Left cardiac atrium (tissue), 4 donors: ENCODE measurements around the gene EIF1B. TPM values are rescaled to one million over a fixed set of nuclear protein-coding genes. Genes with fewer than 3 reads are reported as not detected.

ENCODE experiments used
- ATAC-seq, 2 donors: fragments of 200-7000 bp; cut with Tn5 transposase; one replicate each; pipeline ENCODE4 v1.9.1; 2020; ENCODE audit warnings: mild to moderate bottlenecking in 2 of 2, moderate library complexity in 2 of 2
- DNase-seq: peaks from one replicate; pipeline ENCODE4 v3.0.0-alpha.2; 2020
- intact Hi-C, 2 donors: fragments of 100-400 bp; cut with DNase I; formaldehyde crosslinking; loops; one replicate each; pipeline versions ENCODE4 v1.14.1 to v1.15.1; 2022 to 2023
- total RNA-seq, 2 donors: library from RNA; stranded (reverse); fragmentation: NEBNext Ultra II Directional; extraction: Animal tissue kit (Norgen Biotek cat#: 25700); gene quantifications; one replicate each; pipeline ENCODE4 v1.2.1, GENCODE V29; 2021
- donor health status: DM: no; HTN: yes; CAD: no.
- donor health status: DM: no; HTN: yes; CAD: no; lungs with severe emphysema.
- donor health status: DM: yes; HTN: yes; CAD: no.
- donor health status: Dilated cardiomyopathy.

The EIF1B gene
- total RNA-seq, 2 donors from 2014 or later: 194 to 210 TPM

GRCh38 chr3:40336101-40336500 lies 26.6 kb downstream of the EIF1B start:
- DNase-seq (no peak), ATAC-seq (no peak)
- intact Hi-C loops: no loop called here

GRCh38 chr3:40336511-40337135 lies 27.1 kb downstream of the EIF1B start:
- ATAC-seq (no peak), DNase-seq (no peak)
- intact Hi-C loops: no loop called here

DNA sequence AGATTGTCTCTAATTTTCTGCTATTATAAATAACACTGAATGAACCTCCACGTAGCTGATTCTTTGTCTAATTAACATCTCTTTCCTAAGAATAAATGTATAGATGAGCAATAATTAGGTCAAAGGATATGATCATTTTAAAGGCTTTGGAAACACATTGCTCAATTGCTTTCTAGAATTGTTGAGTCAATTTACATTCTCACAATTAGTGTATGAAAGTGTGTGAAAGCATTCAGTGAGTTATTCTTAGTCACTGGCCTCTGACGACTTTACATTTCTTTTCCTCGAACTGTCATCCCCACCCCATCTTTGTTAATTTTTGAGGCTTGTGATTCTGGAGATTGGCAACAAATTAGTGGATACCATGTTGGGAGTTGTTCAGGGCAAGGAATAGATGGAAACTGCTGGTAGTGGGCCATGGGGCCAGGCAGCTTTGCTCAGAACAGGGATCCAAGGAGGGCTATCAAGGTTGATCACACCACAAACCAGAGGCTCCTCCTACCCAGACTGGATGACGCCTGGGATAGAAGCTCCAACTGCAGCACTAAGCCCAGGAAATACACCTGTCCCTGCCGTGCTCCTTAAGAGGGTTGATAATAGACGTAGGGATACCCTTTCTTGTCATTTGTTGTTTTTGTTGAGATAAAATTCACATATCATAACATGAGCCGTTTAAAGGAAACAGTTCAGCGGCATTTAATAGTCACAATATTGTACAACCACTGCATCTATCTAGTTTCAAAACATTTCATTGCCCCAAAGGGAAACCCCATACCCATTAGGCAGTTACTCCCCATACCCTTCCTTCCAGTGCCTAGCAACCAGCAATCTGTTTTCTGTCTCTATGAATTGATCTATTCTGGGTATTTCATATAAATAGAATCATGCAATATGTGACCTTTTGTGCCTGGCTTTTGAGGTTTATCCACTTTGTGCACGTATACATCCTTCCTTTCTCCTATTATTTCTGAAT lies 27.9 kb downstream of the EIF1B start:
- no peak for ATAC-seq
- DNase-seq: no peak
- intact Hi-C loops: no loop called here

GRCh38 chr3:40339871-40340270 lies 30.4 kb downstream of the EIF1B start:
- DNase-seq: no peak

DNA sequence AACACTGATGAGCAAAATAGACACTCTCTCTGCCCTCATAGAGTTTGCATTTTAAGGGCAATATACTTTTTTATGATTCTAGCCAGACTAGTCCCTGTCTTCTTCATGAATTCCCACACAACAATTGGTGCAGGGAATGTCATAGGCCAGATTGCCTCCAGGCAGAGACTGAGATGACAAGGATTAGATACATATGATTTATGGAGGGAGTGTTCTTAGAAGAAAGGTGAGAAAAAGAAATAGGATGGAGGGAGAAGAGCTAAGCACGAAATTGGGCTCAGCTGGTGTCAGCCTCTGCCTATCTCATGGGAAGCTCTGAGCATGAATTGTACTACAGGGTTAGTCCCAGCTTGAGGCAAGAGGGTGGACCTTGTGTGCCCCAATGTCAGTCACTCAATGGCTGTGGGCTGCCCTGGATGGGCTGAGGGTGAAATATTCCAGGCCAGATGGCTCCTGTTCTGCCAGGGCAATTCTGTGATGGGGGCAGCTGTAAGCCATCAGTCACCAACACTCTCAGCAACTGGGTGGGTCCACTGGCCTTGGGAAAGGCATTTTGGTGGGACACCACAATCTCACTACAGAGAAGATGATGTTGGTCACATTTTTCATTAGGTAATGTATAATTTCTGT lies 31.1 kb downstream of the EIF1B start:
- intact Hi-C loops: no loop called here
- DNase-seq (no peak), ATAC-seq (no peak)

More at GRCh38 chr3:40339871-40340270, 30.4 kb downstream of the EIF1B start:
- ATAC-seq: no peak
- intact Hi-C loops: no loop called here

GRCh38 chr3:40341671-40342070 lies 32.2 kb downstream of the EIF1B start:
- intact Hi-C loops: no loop called here

DNA sequence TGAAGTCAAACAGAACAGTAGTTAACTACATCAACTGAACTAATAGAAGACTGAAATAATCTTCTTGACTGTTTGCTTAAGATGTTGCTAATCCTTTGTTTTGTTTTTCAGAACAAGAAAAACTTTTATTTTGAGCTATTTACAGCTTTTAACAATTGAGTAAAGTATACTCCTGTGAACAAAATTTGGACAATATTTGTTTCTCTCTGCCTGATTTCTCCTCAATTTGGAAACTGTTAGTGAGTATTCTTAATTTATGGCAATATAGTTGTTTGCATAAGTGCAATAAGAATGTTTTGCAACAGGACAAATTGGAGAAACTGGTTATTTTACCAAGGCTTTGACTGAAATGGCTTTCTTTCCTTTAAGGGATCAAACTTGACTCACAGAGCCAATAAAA lies 41.0 kb downstream of the EIF1B start:
- DNase-seq (no peak), ATAC-seq (no peak)
- intact Hi-C loops: no loop called here

More at GRCh38 chr3:40341671-40342070, 32.2 kb downstream of the EIF1B start:
- no peak for DNase-seq
- ATAC-seq: no peak

GRCh38 chr3:40355410-40355809 lies 45.9 kb downstream of the EIF1B start:
- ATAC-seq (no peak), DNase-seq (no peak)
- intact Hi-C loops: no loop called here

DNA sequence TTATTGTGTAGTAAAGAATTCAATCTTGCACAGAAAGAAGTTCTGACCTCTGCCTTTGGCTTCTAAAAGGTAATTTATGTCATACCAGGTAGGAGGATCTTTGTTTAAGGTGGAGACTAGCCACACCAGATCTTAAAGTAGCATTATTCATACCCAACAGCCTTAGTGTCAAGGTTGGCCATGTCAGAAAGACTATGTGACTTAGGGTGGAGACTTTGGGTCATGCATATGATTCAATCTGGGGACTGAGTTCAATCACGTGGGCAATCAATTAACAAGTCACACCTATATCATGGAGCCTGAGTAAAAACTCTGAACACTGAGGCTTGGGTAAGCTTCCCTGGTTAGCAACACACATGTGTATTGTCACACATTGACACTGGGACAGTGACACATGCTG lies 48.9 kb downstream of the EIF1B start:
- no peak for DNase-seq
- intact Hi-C loops: no loop called here

More for the DNA sequence above, 48.9 kb downstream of the EIF1B start:
- no peak for ATAC-seq

Other genes with a start within 250 kb of the EIF1B start
- under 1 TPM; 0.10 to 0.29 TPM for gene ENTPD3, start 77.5 kb downstream of the EIF1B start, total RNA-seq
- 1,000 to 10,000 TPM; 1,044 to 1,097 TPM for gene RPL14, start 147.6 kb downstream of the EIF1B start, total RNA-seq
- gene ZNF619, start 167.4 kb downstream of the EIF1B start, total RNA-seq: 1 to 10 TPM; 3.8 to 4.2 TPM
- gene ZNF620, start 196.3 kb downstream of the EIF1B start, total RNA-seq: 1 to 10 TPM; 2.5 to 3.3 TPM
- gene ZNF621, start 215.3 kb downstream of the EIF1B start, total RNA-seq: 10 to 100 TPM; 10.7 to 12.4 TPM